ENCODE measurements around the gene P2RY4.

GRCh38 chrX:70279081-70279480, 19.1 kb upstream of the P2RY4 start:
- no peak for TF ChIP-seq SMC3 (IDR thresholded peaks at IDR 0.05; ENCODE audit: low read depth, low read length)
- TF ChIP-seq NFIC (IDR thresholded peaks at IDR 0.05; ENCODE audit: borderline replicate concordance), result no peak
- TF ChIP-seq CTCF (IDR thresholded peaks at IDR 0.05), result no peak
- TF ChIP-seq EZH2phosphoT487 (IDR thresholded peaks at IDR 0.05; ENCODE audit: borderline replicate concordance, low read depth), result no peak
- TF ChIP-seq NRF1 (IDR thresholded peaks at IDR 0.05; ENCODE audit: low read depth, low read length), result no peak
- TF ChIP-seq EP300 (IDR thresholded peaks at IDR 0.05; ENCODE audit: borderline replicate concordance in 1 of 2, low read depth in 1 of 2, low read length in 1 of 2), result no peak
- TF ChIP-seq MAX (IDR thresholded peaks at IDR 0.05; ENCODE audit: low read depth), result no peak
- TF ChIP-seq RFX5 (IDR thresholded peaks at IDR 0.05; ENCODE audit: low read length), result no peak
- no peak for TF ChIP-seq RXRA (IDR thresholded peaks at IDR 0.05; ENCODE audit: borderline replicate concordance, low read depth)
- no peak for TF ChIP-seq USF2 (IDR thresholded peaks at IDR 0.05; ENCODE audit: borderline replicate concordance, low read depth, low read length)
- no peak for TF ChIP-seq TAF1 (IDR thresholded peaks at IDR 0.05; ENCODE audit: borderline replicate concordance, low read depth, low read length)
- TF ChIP-seq FOXM1 (IDR thresholded peaks at IDR 0.05; ENCODE audit: low read depth), result no peak
- no peak for TF ChIP-seq JUND (IDR thresholded peaks at IDR 0.05)
- no peak for TF ChIP-seq REST (IDR thresholded peaks at IDR 0.05; ENCODE audit: low read depth, low read length)

Measured in SK-N-SH (cell line).